Gastrocnemius medialis (tissue), 4 donors: Measurements from ENCODE around the gene ZBTB43.

Source experiments
- POLR2A ChIP-seq, 2 donors: fragments of 450-650 bp; IDR thresholded peaks; one replicate each; pipeline ENCODE4 v1.6.1; 2017; ENCODE audit warnings: antibody characterized with exemption in 2 of 2, mild to moderate bottlenecking in 2 of 2, moderate library complexity in 2 of 2
- TF ChIP-seq, protein P1 (sequence below), 5 experiments: fragments of 450-650 bp in 3 of 5; fragments of 200-600 bp in 2 of 5; sonication (generic) in 2 of 5; IDR thresholded peaks in 4 of 5; conservative IDR thresholded peaks in 1 of 5; 1 replicate in 4 of 5; 2 replicates in 1 of 5; pipeline ENCODE4 v1.5.1; 2016 to 2019; ENCODE audit warnings: antibody characterized with exemption in 5 of 5, mild to moderate bottlenecking in 3 of 5, moderate library complexity in 3 of 5

DNA sequence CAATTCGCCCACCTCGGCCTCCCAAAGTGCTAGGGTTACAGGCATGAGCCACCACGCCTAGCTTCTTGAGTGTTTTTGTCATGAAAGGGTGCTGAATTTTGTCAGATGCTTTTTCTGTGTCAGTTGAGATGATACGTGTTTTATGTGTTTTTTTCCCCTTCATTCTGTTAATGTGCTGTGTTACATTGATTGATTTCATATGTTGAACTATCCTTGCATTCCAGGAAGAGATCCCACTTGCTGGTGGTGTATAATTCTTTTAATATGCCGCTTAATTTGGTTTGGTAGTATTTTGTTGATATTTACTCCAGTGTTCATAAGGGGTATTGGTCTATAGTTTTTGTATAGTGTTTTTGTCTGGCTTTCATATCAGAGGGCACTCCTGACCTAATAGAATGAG is 13.6 kb downstream of the ZBTB43 start:
- no peak for TF ChIP-seq POLR2A (IDR thresholded peaks at IDR 0.05)
- TF ChIP-seq, protein P1, sequence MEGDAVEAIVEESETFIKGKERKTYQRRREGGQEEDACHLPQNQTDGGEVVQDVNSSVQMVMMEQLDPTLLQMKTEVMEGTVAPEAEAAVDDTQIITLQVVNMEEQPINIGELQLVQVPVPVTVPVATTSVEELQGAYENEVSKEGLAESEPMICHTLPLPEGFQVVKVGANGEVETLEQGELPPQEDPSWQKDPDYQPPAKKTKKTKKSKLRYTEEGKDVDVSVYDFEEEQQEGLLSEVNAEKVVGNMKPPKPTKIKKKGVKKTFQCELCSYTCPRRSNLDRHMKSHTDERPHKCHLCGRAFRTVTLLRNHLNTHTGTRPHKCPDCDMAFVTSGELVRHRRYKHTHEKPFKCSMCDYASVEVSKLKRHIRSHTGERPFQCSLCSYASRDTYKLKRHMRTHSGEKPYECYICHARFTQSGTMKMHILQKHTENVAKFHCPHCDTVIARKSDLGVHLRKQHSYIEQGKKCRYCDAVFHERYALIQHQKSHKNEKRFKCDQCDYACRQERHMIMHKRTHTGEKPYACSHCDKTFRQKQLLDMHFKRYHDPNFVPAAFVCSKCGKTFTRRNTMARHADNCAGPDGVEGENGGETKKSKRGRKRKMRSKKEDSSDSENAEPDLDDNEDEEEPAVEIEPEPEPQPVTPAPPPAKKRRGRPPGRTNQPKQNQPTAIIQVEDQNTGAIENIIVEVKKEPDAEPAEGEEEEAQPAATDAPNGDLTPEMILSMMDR (IDR thresholded peaks at IDR 0.05 in 4 of 5, conservative IDR thresholded peaks at IDR 0.05 in 1 of 5): no peak
